Measurements from ENCODE around the gene EYS. TPM values are rescaled to one million over a fixed set of nuclear protein-coding genes. Genes with fewer than 3 reads are reported as not detected.
"Not testable (repeated sequence)": the region's sequence is repeated elsewhere in the genome, so short reads cannot be mapped to it uniquely, and the experiment has no call there.

Gene EYS
- total RNA-seq, 2 experiments from 2014 or later, result not detected

DNA sequence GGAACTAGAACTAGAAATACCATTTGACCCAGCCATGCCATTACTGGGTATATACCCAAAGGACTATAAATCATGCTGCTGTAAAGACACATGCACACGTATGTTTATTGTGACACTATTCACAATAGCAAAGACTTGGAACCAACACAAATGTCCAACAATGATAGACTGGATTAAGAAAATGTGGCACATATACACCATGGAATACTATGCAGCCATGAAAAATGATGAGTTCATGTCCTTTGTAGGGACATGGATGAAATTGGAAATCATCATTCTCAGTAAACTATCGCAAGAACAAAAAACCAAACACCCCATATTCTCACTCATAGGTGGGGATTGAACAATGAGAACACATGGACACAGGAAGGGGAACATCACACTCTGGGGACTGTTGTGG is 1968.8 kb downstream of the EYS start:
- ATAC-seq (ENCODE audit: low read depth); H3K27ac Mint-ChIP-seq; DNase-seq; H3K36me3 Mint-ChIP-seq; POLR2A ChIA-PET; H3K4me3 Mint-ChIP-seq; H3K27me3 Mint-ChIP-seq; H3K4me1 Mint-ChIP-seq; H3K9me3 Mint-ChIP-seq: not testable (repeated sequence)

DNA sequence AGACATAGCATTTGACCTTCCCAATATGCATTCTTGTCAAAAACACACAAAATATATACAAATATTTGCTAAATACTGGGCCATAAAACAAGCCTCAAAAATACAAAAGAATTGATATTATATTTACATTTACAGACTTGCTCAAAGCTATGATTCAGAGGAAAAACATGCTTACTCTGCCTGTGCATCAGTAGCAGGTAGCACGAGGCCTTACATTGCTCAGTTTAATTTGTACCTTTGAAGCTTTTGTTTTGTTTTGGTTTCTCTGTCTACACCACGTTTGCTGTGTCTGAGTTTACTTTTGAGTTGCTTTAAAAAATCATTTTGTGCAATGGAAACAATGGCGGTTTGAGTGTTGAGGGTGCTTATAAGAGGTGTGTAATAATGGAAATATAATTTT is 1972.1 kb downstream of the EYS start:
- Mint-ChIP-seq H3K27me3 (no peaks in the 10 kb centered on the region), H3K36me3 (peaks cover 3% of the 10 kb centered on the region), H3K27ac (no peak overlapping the region), H3K9me3 (peaks cover 5% of the 10 kb centered on the region), H3K4me3 (no peak overlapping the region), H3K4me1 (no peaks in the 10 kb centered on the region)
- ATAC-seq (ENCODE audit: low read depth) (no peak), DNase-seq (no peak)
- POLR2A ChIA-PET, result no interaction called here

DNA sequence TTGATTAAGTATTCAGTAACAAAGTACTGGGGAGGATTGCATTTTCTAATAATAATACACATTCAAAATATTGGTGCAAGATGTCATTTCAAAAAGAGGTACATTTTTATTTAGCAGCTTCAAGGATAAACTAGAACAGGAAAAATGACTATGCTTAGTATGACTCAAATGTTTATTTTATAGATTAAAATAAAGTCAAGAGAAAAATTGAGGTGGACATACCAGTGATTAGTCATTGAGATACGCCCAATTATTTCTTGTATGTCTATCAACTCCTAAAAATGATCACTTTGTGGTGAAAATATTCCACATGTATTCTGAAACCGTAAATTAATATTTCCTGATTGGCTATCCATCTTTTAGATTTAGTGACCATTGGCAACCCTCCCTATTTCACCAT is 1974.7 kb downstream of the EYS start:
- Mint-ChIP-seq H3K36me3 (peaks cover 6% of the 10 kb centered on the region), H3K4me3 (no peak overlapping the region), H3K9me3 (peaks cover 3% of the 10 kb centered on the region), H3K27ac (no peak overlapping the region), H3K4me1 (no peaks in the 10 kb centered on the region), H3K27me3 (no peaks in the 10 kb centered on the region)
- ATAC-seq (ENCODE audit: low read depth), result no peak
- POLR2A ChIA-PET, result no interaction called here
- no peak for DNase-seq

DNA sequence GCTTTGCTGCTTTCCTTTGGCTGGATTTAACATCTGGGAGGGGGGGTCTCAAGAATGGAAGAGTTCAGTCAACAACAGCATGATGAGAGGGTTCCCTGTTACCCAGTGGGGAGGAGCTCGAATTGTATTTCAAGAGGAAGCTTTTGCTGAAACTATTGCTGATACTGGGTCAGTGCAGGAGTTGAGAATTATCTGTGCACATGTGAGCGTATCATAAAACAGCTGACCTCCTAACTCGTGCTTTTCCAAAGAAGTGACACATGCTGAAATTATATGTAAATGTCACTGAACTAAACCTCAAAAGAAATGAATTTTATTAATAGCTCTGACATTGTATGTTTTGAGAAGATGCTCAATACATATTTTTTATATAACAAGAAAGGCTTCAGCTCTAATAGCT is 1975.1 kb downstream of the EYS start:
- POLR2A ChIA-PET, result no interaction called here
- H3K9me3 Mint-ChIP-seq, result peaks cover 3% of the 10 kb centered on the region
- no peak overlapping the region for H3K27ac Mint-ChIP-seq
- H3K4me3 Mint-ChIP-seq, result no peak overlapping the region
- ATAC-seq (ENCODE audit: low read depth) (no peak), DNase-seq (no peak)
- peaks cover 6% of the 10 kb centered on the region for H3K36me3 Mint-ChIP-seq
- H3K27me3 Mint-ChIP-seq, result no peaks in the 10 kb centered on the region
- H3K4me1 Mint-ChIP-seq, result no peaks in the 10 kb centered on the region

DNA sequence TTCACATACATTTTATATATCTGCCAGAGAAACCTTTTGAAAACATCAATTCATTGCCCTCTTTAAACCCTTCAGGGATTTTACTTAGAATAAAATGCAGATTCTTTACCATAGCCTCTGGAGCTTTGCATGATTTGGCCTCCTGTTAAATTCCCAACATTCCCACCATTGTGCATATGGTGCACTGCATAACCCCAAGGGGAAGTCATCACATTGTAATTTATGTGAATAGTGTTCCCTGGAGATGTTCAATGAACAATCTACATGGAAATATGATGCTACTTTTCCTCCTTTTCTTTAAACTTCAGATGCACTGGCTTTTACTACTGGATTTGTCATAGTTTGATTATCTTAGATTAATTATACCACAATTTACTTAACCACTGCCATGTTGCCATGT is 1976.7 kb downstream of the EYS start:
- no peak for ATAC-seq (ENCODE audit: low read depth)
- H3K9me3 Mint-ChIP-seq, result peaks cover under 1% of the 10 kb centered on the region
- DNase-seq, result no peak
- no peaks in the 10 kb centered on the region for H3K4me1 Mint-ChIP-seq
- H3K27me3 Mint-ChIP-seq, result no peaks in the 10 kb centered on the region
- POLR2A ChIA-PET, result no interaction called here
- no peak overlapping the region for H3K27ac Mint-ChIP-seq
- H3K4me3 Mint-ChIP-seq, result no peak overlapping the region
- peaks cover 6% of the 10 kb centered on the region for H3K36me3 Mint-ChIP-seq

DNA sequence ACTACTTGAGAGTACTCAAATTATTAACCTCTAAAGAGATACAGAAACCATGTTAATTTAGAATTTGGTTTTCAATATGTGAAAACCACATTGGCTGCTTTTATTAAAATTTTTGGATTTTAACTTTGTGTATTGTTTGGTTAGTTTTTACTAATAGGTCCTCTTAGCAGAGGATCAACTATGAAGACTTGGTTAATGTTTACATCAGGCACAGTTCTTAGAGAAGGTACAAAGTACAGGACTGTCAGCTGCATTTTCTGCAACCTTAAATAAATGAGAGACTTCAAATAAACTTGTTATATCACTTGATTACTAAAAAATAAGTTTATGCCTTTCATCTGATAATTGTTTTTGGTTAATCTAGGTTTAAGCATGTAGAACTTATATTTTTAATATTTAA is 1982.3 kb downstream of the EYS start:
- H3K27me3 Mint-ChIP-seq, result no peaks in the 10 kb centered on the region
- peaks cover 2% of the 10 kb centered on the region for H3K4me1 Mint-ChIP-seq
- DNase-seq (no peak), ATAC-seq (ENCODE audit: low read depth) (no peak)
- H3K4me3 Mint-ChIP-seq, result no peak overlapping the region
- POLR2A ChIA-PET, result no interaction called here
- H3K9me3 Mint-ChIP-seq, result no peaks in the 10 kb centered on the region
- peaks cover 4% of the 10 kb centered on the region for H3K36me3 Mint-ChIP-seq
- H3K27ac Mint-ChIP-seq, result no peak overlapping the region

DNA sequence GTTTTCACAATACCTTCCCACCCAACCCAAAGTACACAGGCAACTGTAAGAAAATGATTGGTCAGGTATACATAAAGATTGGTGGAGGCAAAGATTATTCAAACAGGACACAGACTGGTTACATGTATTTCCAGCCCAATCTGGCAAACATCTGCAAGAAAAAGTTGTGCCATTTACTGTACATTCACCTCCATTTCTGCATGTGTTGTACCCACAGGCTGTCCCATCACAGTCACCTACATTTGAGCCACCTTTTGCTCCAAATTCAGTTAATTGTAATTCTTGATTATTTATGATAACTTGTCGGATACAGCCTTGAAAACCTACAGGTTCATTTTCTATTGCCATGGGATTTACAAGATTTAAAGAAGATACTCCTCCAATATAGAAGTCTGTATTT is 1985.8 kb downstream of the EYS start:
- H3K27ac Mint-ChIP-seq, result no peak overlapping the region
- no peak for DNase-seq
- H3K9me3 Mint-ChIP-seq, result no peaks in the 10 kb centered on the region
- H3K4me3 Mint-ChIP-seq, result no peak overlapping the region
- no peaks in the 10 kb centered on the region for H3K27me3 Mint-ChIP-seq
- ATAC-seq (ENCODE audit: low read depth), result no peak
- peaks cover 5% of the 10 kb centered on the region for H3K36me3 Mint-ChIP-seq
- peaks cover 2% of the 10 kb centered on the region for H3K4me1 Mint-ChIP-seq
- POLR2A ChIA-PET, result no interaction called here

DNA sequence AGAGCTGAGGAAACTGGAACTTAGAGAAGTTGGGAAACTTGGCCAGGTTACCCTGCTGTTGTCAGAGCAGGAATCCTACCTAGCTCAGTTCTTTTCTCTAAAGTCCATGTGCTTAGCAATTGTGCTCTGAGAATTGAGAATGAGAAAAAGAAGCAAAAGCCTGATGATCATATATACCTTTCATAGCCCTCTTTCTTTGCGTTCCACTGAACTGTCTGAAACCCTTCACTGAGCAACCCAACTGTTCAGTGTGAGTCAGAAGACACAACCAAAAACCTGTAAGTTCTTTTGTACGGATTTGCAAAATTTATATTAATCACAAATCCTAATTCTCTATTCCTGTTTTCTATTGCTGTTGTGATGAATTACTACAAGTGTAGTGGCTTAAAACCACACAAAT is 1990.9 kb downstream of the EYS start:
- ATAC-seq (ENCODE audit: low read depth), result no peak
- Mint-ChIP-seq H3K4me3 (no peak overlapping the region), H3K27ac (no peak overlapping the region)

DNA sequence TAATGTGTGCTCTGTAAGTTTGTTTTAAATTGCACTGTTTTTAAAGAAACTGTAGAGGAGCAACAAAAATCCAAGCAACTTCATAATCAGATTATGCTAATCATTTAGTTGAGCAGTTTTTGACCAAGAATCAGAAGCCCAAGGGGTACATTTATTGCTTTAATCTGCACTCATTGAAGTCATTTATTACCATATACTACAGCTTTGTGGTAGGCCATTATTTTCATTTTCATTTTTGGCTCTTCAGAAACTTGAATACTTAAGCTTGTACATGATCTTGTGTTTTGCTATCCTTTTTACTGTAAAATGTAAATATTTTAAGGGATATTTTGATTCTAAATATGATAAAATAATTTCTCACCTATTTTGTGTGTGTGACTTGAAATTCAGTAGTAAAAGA is 1992.9 kb downstream of the EYS start:
- Mint-ChIP-seq H3K36me3 (peaks cover 38% of the 10 kb centered on the region), H3K4me1 (peaks cover 3% of the 10 kb centered on the region), H3K9me3 (no peaks in the 10 kb centered on the region), H3K27me3 (no peaks in the 10 kb centered on the region), H3K4me3 (no peak overlapping the region), H3K27ac (no peak overlapping the region)
- POLR2A ChIA-PET, result no interaction called here
- DNase-seq (no peak), ATAC-seq (ENCODE audit: low read depth) (no peak)

More for the DNA sequence above, 1990.9 kb downstream of the EYS start:
- H3K4me1 Mint-ChIP-seq, result peaks cover 3% of the 10 kb centered on the region
- H3K9me3 Mint-ChIP-seq, result no peaks in the 10 kb centered on the region
- DNase-seq, result no peak
- POLR2A ChIA-PET, result no interaction called here
- peaks cover 28% of the 10 kb centered on the region for H3K36me3 Mint-ChIP-seq
- H3K27me3 Mint-ChIP-seq, result no peaks in the 10 kb centered on the region

DNA sequence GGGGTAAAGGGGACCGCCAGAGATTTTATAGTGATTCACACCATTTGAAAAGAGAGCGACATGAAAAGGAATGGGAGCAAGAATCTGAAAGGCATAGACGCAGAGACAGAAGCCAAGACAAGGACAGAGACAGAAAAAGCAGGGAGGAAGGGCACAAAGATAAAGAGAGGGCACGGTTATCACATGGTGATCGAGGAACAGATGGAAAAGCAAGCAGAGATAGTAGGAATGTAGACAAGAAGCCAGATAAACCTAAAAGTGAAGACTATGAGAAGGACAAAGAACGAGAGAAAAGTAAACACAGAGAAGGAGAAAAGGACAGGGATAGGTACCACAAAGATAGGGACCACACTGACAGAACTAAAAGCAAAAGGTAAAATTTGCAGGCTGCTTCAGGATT is 1993.7 kb downstream of the EYS start:
- POLR2A ChIA-PET, result no interaction called here
- peaks cover 38% of the 10 kb centered on the region for H3K36me3 Mint-ChIP-seq
- H3K4me1 Mint-ChIP-seq, result peaks cover 3% of the 10 kb centered on the region
- no peak overlapping the region for H3K4me3 Mint-ChIP-seq
- H3K9me3 Mint-ChIP-seq, result no peaks in the 10 kb centered on the region
- H3K27me3 Mint-ChIP-seq, result no peaks in the 10 kb centered on the region
- H3K27ac Mint-ChIP-seq, result no peak overlapping the region
- ATAC-seq (ENCODE audit: low read depth) (no peak), DNase-seq (no peak)

DNA sequence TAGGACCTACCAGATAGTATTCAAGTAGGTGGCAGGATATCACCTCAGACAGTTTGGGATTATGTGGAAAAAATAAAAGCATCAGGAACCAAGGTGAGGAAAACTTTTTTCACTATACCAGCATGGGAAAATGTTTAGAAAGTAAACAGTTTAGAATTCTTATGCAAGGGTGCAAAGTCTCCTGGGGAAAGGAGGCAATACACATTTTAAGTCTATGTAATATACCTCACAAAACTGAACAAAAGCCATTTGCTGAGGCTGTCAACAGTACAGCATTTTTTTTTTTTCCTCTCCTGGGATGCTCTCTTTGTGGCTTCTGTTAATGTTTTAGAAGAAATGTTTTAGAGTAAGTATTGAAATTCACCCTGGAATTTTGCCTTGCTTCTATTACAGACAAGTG is 1997.9 kb downstream of the EYS start:
- no peaks in the 10 kb centered on the region for H3K9me3 Mint-ChIP-seq
- H3K4me3 Mint-ChIP-seq, result no peak overlapping the region
- H3K4me1 Mint-ChIP-seq, result peaks cover 18% of the 10 kb centered on the region
- no peaks in the 10 kb centered on the region for H3K27me3 Mint-ChIP-seq
- DNase-seq (no peak), ATAC-seq (ENCODE audit: low read depth) (no peak)
- POLR2A ChIA-PET, result no interaction called here
- peaks cover 54% of the 10 kb centered on the region for H3K36me3 Mint-ChIP-seq
- H3K27ac Mint-ChIP-seq, result no peak overlapping the region

DNA sequence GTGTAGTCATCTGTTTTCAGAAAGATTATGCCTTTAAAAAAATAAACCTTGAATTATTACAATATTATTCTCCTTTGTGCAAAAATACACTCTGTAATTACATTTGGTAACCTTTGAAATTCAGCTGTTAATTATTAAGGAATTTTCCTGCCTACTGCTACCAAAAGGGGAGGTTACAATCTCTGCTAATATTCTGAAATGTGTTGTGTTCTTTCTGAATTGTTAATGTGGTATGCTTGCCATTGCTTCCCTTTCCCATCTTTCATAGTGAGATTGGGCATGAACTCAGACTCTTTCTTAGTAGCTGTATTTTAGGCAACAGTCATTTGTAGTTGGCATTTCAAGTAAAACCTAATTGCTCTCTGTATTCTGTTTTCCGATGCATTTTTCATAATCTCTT is 1998.4 kb downstream of the EYS start:
- Mint-ChIP-seq H3K9me3 (no peaks in the 10 kb centered on the region), H3K27me3 (no peaks in the 10 kb centered on the region), H3K4me1 (peaks cover 19% of the 10 kb centered on the region), H3K27ac (no peak overlapping the region), H3K36me3 (peaks cover 55% of the 10 kb centered on the region), H3K4me3 (no peak overlapping the region)
- POLR2A ChIA-PET, result no interaction called here
- no peak for DNase-seq
- no peak for ATAC-seq (ENCODE audit: low read depth)

DNA sequence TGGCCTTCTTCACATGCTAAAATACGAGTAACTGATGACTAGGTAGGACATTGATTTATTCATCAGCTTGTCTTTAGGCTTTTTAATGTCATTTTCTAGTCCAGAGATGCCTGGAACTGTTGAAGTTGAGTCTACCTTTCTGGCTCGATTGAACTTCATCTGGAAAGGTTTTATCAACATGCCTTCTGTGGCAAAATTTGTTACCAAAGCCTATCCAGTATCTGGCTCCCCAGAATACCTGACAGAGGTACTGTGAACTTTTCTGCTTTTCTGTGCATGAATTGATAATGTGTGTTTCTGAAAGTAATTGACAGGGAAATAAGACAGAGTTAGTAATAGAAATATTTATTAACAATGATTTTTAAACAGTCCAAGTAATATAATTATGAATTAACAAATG is 2000.4 kb downstream of the EYS start:
- no peaks in the 10 kb centered on the region for H3K27me3 Mint-ChIP-seq
- peaks cover 16% of the 10 kb centered on the region for H3K4me1 Mint-ChIP-seq
- H3K4me3 Mint-ChIP-seq, result no peak overlapping the region
- no peak overlapping the region for H3K27ac Mint-ChIP-seq
- no peaks in the 10 kb centered on the region for H3K9me3 Mint-ChIP-seq
- POLR2A ChIA-PET, result no interaction called here
- H3K36me3 Mint-ChIP-seq, result peaks cover 44% of the 10 kb centered on the region
- no peak for DNase-seq
- no peak for ATAC-seq (ENCODE audit: low read depth)

DNA sequence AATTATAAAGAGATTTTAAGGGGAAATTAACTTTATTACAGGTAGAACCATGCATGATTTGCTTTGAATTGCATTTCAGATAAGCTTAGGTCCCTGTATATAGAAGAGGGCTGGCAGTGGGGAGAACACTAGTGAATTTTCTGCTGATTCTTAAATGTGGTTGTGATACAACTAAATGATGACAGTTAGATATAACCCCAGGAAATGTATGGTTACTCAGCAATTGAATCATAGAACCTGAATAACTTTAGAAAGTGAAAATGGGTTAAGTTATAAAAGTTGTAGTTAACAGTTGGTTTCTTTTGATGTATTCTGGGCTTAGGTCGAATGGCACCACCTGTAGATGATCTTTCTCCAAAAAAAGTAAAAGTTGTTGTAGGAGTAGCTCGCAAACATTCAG is 2001.3 kb downstream of the EYS start:
- Mint-ChIP-seq H3K4me1 (peaks cover 16% of the 10 kb centered on the region), H3K27ac (no peak overlapping the region), H3K4me3 (no peak overlapping the region), H3K27me3 (no peaks in the 10 kb centered on the region), H3K9me3 (no peaks in the 10 kb centered on the region), H3K36me3 (peaks cover 42% of the 10 kb centered on the region)
- DNase-seq (no peak), ATAC-seq (ENCODE audit: low read depth) (no peak)
- POLR2A ChIA-PET, result no interaction called here

DNA sequence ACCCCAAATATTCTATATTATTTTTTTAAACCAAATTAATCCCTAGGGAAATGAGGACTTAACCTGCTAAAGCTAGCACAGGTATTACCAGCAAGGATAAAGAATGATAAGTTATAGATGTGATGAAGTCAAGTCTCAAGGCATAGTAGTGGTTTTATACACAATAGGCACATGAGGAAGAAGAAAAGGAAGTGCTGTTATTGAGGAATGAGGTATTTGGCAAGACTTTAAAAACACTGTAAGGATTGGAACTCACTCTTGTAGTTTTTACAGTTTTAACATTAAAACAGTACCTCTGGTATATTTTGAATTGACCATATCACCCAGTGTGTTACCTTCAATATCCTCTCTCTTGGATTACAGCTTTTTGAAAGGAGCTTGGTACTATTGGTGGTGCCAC is 2016.8 kb downstream of the EYS start:
- no peak overlapping the region for H3K4me3 Mint-ChIP-seq
- no peak overlapping the region for H3K27ac Mint-ChIP-seq
- POLR2A ChIA-PET, result no interaction called here
- ATAC-seq (ENCODE audit: low read depth) (no peak), DNase-seq (no peak)
- H3K9me3 Mint-ChIP-seq, result no peaks in the 10 kb centered on the region
- no peaks in the 10 kb centered on the region for H3K27me3 Mint-ChIP-seq
- peaks cover 21% of the 10 kb centered on the region for H3K36me3 Mint-ChIP-seq
- H3K4me1 Mint-ChIP-seq, result peaks cover 5% of the 10 kb centered on the region

Data from activated naive CD8-positive, alpha-beta T cell treated with anti-CD3 and anti-CD28 coated beads, Interleukin-2, amount 10 ng/mL, durations not matched to agents 7 days and 5 days (primary cell).